HUES6 (cell line): ENCODE results near the gene NRIP1.

Experiments
- H3K27ac ChIP-seq: 2 replicates; pipeline ENCODE4 v1.7.0; 2013; ENCODE audit warnings: low read depth, mild to moderate bottlenecking, low read length, inconsistent platforms
- H3K27me3 ChIP-seq: 2 replicates; pipeline ENCODE4 v1.6.1; 2013; ENCODE audit warnings: low read length; ENCODE audit not compliant: control insufficient read depth, insufficient read depth
- H3K36me3 ChIP-seq: 2 replicates; pipeline ENCODE4 v1.6.1; 2013; ENCODE audit warnings: low read length; ENCODE audit not compliant: control insufficient read depth, insufficient read depth
- H3K4me1 ChIP-seq: 2 replicates; pipeline ENCODE4 v1.6.1; 2013; ENCODE audit warnings: low read length; ENCODE audit not compliant: control insufficient read depth, insufficient read depth
- H3K4me3 ChIP-seq: 2 replicates; pipeline ENCODE4 v1.5.1; 2013; ENCODE audit warnings: low read depth, low read length
- H3K9ac ChIP-seq: one replicate; pipeline ENCODE4 v1.6.1; 2013; ENCODE audit warnings: mild to moderate bottlenecking, low read length
- H3K9me3 ChIP-seq: 2 replicates; pipeline ENCODE4 v1.6.1; 2013; ENCODE audit warnings: low read depth, low read length; ENCODE audit not compliant: control insufficient read depth, insufficient read depth

The NRIP1 gene

DNA sequence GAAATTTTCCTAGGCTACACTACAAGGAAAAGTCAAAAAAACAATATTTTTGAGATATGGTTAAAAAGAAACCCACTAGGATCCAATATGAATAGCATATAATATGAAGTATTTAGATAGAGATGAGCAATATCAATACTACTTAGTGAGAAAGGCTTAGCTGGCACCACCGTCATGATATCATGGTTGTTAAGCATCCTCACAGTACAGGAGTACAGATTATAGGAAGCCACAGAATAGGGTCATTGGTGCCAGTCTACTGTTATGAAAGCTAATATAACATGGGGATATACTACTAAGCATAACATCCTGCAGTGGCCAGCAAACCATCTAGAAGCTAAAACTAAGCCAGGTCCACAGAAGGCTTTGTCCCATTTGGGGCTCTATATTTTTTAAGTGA is 28.4 kb upstream of the NRIP1 start:
- Histone ChIP-seq H3K4me3 (no peak overlapping the region), H3K27ac (no peak overlapping the region), H3K27me3 (no peaks in the 10 kb centered on the region), H3K9ac (no peak overlapping the region), H3K9me3 (no peaks in the 10 kb centered on the region), H3K4me1 (no peaks in the 10 kb centered on the region), H3K36me3 (no peaks in the 10 kb centered on the region)

DNA sequence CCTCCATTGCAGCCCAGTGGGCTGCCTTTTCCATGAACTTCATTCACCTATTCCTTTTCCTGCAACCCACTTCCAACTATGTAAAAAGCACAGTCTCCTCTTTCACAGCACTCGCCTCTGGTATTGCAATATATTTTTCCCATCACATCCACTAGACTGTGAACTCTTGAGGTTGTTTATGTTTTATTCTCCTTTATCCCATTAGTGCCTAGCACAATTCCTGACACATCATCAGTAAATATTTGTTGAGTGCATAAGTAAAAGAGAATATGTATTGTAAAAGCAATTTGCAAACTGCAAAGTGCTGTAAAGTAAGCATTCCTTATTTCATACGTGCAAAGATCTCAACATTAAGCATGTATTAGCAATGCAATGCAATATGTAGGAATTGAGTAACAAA is 27.9 kb upstream of the NRIP1 start:
- Histone ChIP-seq H3K9me3 (no peaks in the 10 kb centered on the region), H3K4me3 (no peak overlapping the region), H3K9ac (no peak overlapping the region), H3K36me3 (no peaks in the 10 kb centered on the region), H3K27ac (no peak overlapping the region), H3K27me3 (no peaks in the 10 kb centered on the region), H3K4me1 (no peaks in the 10 kb centered on the region)

DNA sequence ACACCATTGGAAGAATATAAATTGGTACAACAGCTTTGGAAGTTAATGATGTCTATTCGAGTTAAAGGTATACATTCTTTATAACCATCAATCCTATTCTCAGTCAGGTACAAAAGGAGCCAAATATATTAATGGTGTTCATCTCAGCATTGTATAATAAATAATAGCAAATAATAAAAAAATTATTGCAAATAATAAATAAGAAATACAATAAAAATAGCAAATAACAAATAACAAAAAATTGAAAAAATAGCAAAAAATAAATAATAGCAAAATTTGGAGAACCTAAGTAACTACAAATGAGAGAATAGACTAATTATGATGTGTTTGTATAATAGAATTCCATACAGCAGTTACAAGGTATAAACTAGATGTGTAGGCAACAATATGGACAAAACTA is 25.6 kb upstream of the NRIP1 start:
- Histone ChIP-seq H3K27ac (no peak overlapping the region), H3K9me3 (no peaks in the 10 kb centered on the region), H3K9ac (no peak overlapping the region), H3K4me3 (no peak overlapping the region), H3K27me3 (no peaks in the 10 kb centered on the region), H3K36me3 (no peaks in the 10 kb centered on the region), H3K4me1 (no peaks in the 10 kb centered on the region)

DNA sequence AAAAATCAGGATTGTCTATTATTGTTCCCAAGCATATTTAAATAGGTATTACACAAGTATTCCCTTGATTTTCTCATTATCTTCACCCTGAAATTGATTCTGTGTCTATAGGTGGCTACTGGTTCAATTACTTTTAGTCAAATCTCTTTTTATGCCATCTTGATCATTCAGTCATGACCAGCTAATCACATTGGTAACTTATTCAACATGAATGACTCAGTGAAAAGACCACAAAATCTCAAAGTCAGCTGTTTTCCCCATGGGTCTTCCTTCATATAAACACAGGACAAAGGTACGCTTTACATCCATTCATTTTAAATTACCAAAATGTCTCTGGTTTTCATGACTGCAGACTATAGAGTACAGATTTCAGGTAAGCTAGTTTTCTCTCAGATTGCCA is 23.7 kb upstream of the NRIP1 start:
- Histone ChIP-seq H3K36me3 (no peaks in the 10 kb centered on the region), H3K4me3 (no peak overlapping the region), H3K9ac (no peak overlapping the region), H3K27me3 (no peaks in the 10 kb centered on the region), H3K9me3 (no peaks in the 10 kb centered on the region), H3K4me1 (no peaks in the 10 kb centered on the region), H3K27ac (no peak overlapping the region)

DNA sequence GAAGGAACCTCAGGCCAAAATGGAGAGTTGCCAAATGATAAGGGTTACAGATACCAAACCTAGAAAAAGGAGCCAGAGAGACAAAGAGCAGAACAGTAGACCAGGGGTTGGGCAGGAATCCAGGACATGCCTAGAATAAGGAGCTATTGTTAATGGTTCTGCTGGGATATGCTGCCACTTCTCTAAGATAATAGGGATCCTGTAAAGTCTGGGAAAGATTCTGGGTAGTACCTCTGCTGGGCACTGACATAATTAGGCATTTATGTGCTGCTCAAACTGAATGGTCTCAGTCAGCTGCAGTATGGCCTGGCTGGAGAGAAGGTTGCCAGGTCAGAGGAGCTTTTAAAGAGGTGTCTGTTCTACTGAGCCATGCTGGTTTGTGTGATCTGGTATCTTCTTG is 19.9 kb upstream of the NRIP1 start:
- Histone ChIP-seq H3K9ac (no peak overlapping the region), H3K4me1 (no peaks in the 10 kb centered on the region), H3K27me3 (no peaks in the 10 kb centered on the region), H3K4me3 (no peak overlapping the region), H3K9me3 (no peaks in the 10 kb centered on the region), H3K27ac (no peak overlapping the region), H3K36me3 (no peaks in the 10 kb centered on the region)

DNA sequence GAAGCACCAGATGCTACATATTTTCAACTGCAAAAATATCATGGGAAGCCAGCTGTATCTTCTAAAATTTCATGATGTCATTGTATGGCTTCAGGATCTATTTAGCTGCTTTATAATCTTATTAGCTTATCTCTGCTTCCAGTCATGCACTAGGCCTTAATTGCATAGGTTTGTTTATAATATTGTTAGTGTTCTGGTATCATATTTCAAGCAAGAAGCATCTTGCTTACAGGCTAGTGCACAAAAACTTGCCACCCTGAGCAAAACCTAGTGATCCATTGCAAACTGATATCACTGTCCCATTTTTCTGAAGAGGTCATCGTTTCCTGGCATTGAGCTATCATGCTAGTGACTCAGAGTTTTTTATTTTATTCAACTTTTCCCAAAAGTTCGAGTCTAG is 15.7 kb upstream of the NRIP1 start:
- H3K9ac ChIP-seq, result no peak overlapping the region
- H3K4me3 ChIP-seq, result no peak overlapping the region
- H3K9me3 ChIP-seq, result no peaks in the 10 kb centered on the region
- H3K36me3 ChIP-seq, result no peaks in the 10 kb centered on the region
- no peaks in the 10 kb centered on the region for H3K27me3 ChIP-seq
- no peaks in the 10 kb centered on the region for H3K4me1 ChIP-seq
- no peak overlapping the region for H3K27ac ChIP-seq

DNA sequence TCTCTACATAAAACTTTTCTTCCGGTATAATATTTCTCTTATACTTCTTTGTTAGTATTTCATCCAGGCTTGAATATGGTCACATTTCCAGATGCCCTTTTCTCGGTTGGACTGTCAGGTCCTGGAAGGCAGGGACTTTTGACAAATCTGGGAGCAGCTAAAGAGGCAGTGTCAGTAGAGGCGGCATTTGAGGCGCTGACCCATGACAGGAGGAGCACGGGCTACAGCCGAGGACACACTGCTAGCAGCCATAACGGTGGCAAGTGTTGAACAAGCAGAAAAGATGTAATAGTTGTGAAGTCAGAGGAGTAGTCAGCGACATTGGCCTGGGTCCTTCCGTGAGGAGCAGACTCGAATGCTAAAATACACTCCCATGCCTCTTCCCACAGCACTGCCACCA is 14.5 kb upstream of the NRIP1 start:
- Histone ChIP-seq H3K36me3 (no peaks in the 10 kb centered on the region), H3K9ac (no peak overlapping the region), H3K9me3 (no peaks in the 10 kb centered on the region), H3K4me1 (no peaks in the 10 kb centered on the region), H3K27me3 (no peaks in the 10 kb centered on the region), H3K27ac (no peak overlapping the region), H3K4me3 (no peak overlapping the region)

DNA sequence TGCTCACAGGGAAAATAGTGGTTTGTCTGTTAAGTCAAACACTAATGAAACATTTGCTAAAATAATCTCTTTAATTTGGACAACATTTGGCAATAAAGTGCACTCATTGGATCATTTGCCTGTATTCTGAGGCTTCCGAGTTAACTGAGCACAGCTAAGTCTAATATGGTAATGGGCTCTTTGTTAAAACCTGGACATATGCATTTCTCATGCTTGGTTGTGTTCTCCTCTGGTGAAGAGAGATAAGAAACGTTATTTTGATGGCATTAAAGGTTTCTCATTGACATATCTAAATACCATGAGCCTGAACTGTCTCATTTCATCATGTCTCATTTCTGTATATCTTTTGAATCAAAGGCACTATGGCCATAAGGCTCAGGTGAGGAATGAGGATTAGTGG is 13.4 kb upstream of the NRIP1 start:
- no peaks in the 10 kb centered on the region for H3K36me3 ChIP-seq
- no peak overlapping the region for H3K27ac ChIP-seq
- H3K27me3 ChIP-seq, result no peaks in the 10 kb centered on the region
- H3K9ac ChIP-seq, result no peak overlapping the region
- no peaks in the 10 kb centered on the region for H3K9me3 ChIP-seq
- no peaks in the 10 kb centered on the region for H3K4me1 ChIP-seq
- no peak overlapping the region for H3K4me3 ChIP-seq

DNA sequence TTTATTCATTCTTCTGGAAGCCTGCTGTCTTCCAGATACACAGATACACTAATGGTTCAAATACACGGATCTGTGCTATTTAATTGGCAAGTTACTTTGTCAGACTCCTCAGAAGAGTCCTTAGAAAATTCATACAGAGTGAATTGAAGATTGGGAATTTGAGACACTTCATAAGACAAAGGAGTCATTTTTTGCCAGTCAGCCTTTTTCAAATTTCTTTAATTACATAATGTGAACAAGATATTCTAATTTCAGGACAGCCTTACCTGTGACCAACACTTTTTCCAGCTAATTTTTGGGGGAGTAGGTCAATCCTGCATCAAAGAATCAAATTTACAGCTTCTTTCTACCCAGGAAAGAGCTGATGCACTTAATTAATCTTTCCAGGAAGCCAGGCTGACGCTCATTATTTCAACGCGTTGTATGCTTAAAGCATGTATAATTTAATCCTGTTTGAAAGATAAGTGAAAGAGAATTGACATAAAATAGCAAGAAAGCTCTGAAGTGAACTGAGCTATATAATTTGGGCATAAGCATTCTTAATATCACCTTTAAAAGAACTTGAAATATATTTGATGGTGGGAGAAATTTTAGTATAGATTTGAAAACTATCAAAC is 12.8 kb upstream of the NRIP1 start:
- Histone ChIP-seq H3K9me3 (no peaks in the 10 kb centered on the region), H3K9ac (no peak overlapping the region), H3K27me3 (no peaks in the 10 kb centered on the region), H3K4me3 (no peak overlapping the region), H3K4me1 (no peaks in the 10 kb centered on the region), H3K27ac (no peak overlapping the region), H3K36me3 (no peaks in the 10 kb centered on the region)

DNA sequence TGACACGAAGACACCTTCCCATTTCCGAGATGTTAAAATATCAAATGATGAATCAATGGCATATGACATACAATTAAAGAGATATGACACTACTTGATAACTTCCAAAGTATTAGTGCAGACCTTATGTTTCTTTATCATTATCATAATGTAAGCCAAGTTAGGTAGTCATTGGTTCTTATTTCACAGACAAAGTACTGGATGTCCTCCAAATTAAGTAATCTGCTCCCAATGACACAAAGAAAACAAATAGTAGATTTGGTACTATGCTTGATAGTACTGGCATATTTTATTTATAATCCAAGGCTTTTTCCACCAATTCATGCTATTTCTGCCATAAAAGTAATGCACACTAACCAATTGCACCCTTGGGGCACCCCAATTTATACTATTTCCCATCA is 11.9 kb upstream of the NRIP1 start:
- H3K27ac ChIP-seq, result no peak overlapping the region
- no peak overlapping the region for H3K4me3 ChIP-seq
- no peaks in the 10 kb centered on the region for H3K36me3 ChIP-seq
- no peaks in the 10 kb centered on the region for H3K9me3 ChIP-seq
- H3K4me1 ChIP-seq, result no peaks in the 10 kb centered on the region
- H3K27me3 ChIP-seq, result no peaks in the 10 kb centered on the region
- H3K9ac ChIP-seq, result no peak overlapping the region

DNA sequence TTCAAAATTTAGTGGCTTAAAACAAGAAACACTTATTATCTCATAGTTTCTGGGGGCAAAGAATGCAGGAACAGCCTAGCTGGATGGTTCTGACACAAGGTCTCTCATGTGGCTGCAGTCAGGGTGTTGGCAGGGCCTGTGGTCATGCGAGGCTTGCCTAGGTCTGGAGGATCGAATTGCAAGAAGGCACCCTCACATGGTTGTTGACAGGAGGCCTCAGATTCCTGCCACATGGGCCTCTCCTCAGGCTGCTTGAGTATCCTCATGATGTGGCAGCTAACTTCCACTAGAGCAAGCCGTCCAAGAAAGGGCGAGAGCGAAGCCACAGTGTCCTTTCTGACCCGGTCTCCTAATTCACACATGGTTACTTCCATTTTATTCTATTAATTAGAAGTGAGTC is 6.2 kb upstream of the NRIP1 start:
- H3K27ac ChIP-seq, result no peak overlapping the region
- H3K27me3 ChIP-seq, result peaks cover 5% of the 10 kb centered on the region; the same call in 1 of the 2 replicates
- no peak overlapping the region for H3K9ac ChIP-seq
- H3K4me1 ChIP-seq, result peaks cover 4% of the 10 kb centered on the region; the same call in 1 of the 2 replicates
- no peaks in the 10 kb centered on the region for H3K36me3 ChIP-seq
- H3K9me3 ChIP-seq, result no peaks in the 10 kb centered on the region
- H3K4me3 ChIP-seq, result no peak overlapping the region

DNA sequence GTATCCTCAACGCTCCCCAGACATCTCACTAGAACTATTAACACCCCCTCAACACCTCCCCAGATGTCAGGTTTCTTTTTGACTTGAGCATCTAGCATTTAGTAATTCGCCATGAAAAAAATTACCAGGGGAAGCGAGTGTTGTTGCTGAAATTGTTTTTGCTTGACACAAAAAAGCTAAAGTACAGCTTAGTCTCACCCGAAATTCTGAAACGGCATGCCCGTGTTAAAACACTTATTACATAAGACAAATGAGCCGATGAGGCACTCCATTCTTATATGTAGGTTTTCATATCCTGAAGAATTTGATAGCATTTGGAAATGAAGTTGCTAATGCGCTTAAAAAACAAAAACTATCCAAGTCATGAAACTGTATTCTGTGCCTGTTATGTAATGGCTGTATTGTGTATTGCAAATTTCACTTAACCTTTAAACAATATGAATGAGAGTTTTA is 1.3 kb upstream of the NRIP1 start:
- peaks cover 7% of the 10 kb centered on the region; the same call in 1 of the 2 replicates for H3K27me3 ChIP-seq
- H3K4me1 ChIP-seq, result peaks cover 27% of the 10 kb centered on the region
- H3K4me3 ChIP-seq, result peak overlapping the region; percentile 62
- no peaks in the 10 kb centered on the region for H3K9me3 ChIP-seq
- no peaks in the 10 kb centered on the region for H3K36me3 ChIP-seq
- H3K9ac ChIP-seq, result peak overlapping the region; percentile 73
- no peak overlapping the region for H3K27ac ChIP-seq
